GM18519 (cell line): Measurements from ENCODE around the gene SLX4IP.

ENCODE experiments used
- ATAC-seq: cut with Tn5 transposase; IDR thresholded peaks from one replicate; pipeline ENCODE4 v1.9.1; 2021; ENCODE audit warnings: mild to moderate bottlenecking, moderate library complexity; ENCODE audit not compliant: unreplicated experiment, low FRiP score

SLX4IP gene

GRCh38 chr20:10427060-10427692 is 7.9 kb upstream of the SLX4IP start:
- no peak for ATAC-seq

GRCh38 chr20:10428008-10428407 is 7.1 kb upstream of the SLX4IP start:
- ATAC-seq: no peak

GRCh38 chr20:10429443-10429981 is 5.6 kb upstream of the SLX4IP start:
- no peak for ATAC-seq

GRCh38 chr20:10430000-10430466 is 5.1 kb upstream of the SLX4IP start:
- no peak for ATAC-seq

GRCh38 chr20:10430704-10431103 is 4.4 kb upstream of the SLX4IP start:
- no peak for ATAC-seq

GRCh38 chr20:10432079-10432478 is 3.0 kb upstream of the SLX4IP start:
- no peak for ATAC-seq

GRCh38 chr20:10433014-10433622 is 2.0 kb upstream of the SLX4IP start:
- ATAC-seq: no peak

- peak; percentile 38 for ATAC-seq
Measured at GRCh38 chr20:10433623-10434466, 1.3 kb upstream of the SLX4IP start, which contains the start of gene MKKS. Gene MKKS (minus strand): TSS chr20:10434222. CDS start chr20:10413514, 20,708 bp downstream.

GRCh38 chr20:10434467-10434831 is 656 bp upstream of the SLX4IP start:
- ATAC-seq: peak; percentile 27

GRCh38 chr20:10436053-10436699 is 1.1 kb downstream of the SLX4IP start:
- no peak for ATAC-seq

GRCh38 chr20:10438217-10438616 is 3.1 kb downstream of the SLX4IP start:
- ATAC-seq: no peak

GRCh38 chr20:10443936-10444335 is 8.8 kb downstream of the SLX4IP start:
- no peak for ATAC-seq

GRCh38 chr20:10445758-10446157 is 10.7 kb downstream of the SLX4IP start:
- no peak for ATAC-seq

- peak; percentile 98 for ATAC-seq
Measured at GRCh38 chr20:10447028-10447427, 11.9 kb downstream of the SLX4IP start.

GRCh38 chr20:10448270-10449156 is 13.4 kb downstream of the SLX4IP start:
- ATAC-seq: no peak

GRCh38 chr20:10449270-10449669 is 14.2 kb downstream of the SLX4IP start:
- no peak for ATAC-seq

- peak; percentile 79 for ATAC-seq
Measured at GRCh38 chr20:10453241-10453640, 18.1 kb downstream of the SLX4IP start.

GRCh38 chr20:10454151-10454750 is 19.1 kb downstream of the SLX4IP start:
- no peak for ATAC-seq

- ATAC-seq: no peak
Measured at GRCh38 chr20:10461495-10461894, 26.4 kb downstream of the SLX4IP start.
